Fibroblast of lung (primary cell): ENCODE measurements around the gene KRTAP4-9. TPM values are rescaled to one million over a fixed set of nuclear protein-coding genes. Genes with fewer than 3 reads are reported as not detected.
"Not testable (repeated sequence)": the region's sequence is repeated elsewhere in the genome, so short reads cannot be mapped to it uniquely, and the experiment has no call there.

Source experiments
- DNase-seq, 2 donors: peaks; one replicate each; pipeline versions ENCODE4 v3.0.0 to v3.0.0-alpha.2; 2010; ENCODE audit warnings: low read depth in 2 of 2
- H2AFZ ChIP-seq: 2 replicates; pipeline ENCODE4 v1.5.1; 2012; ENCODE audit warnings: low read length, control low read depth, inconsistent platforms
- H3K27ac ChIP-seq: 2 replicates; pipeline ENCODE4 v1.5.1; 2011; ENCODE audit warnings: low read length, control low read depth; ENCODE audit not compliant: insufficient read depth
- H3K27me3 ChIP-seq: 2 replicates; pipeline ENCODE4 v1.5.1; 2011; ENCODE audit warnings: mild to moderate bottlenecking, low read length; ENCODE audit not compliant: control insufficient read depth, insufficient read depth
- H3K36me3 ChIP-seq: 2 replicates; pipeline ENCODE4 v1.5.1; 2011; ENCODE audit warnings: low read length; ENCODE audit not compliant: control insufficient read depth, insufficient read depth
- H3K4me1 ChIP-seq: 2 replicates; pipeline ENCODE4 v1.5.1; 2011; ENCODE audit warnings: low read length; ENCODE audit not compliant: control insufficient read depth, insufficient read depth; ENCODE audit errors: extremely low read depth
- H3K4me2 ChIP-seq: 2 replicates; pipeline ENCODE4 v1.5.1; 2011; ENCODE audit warnings: low read length, control low read depth; ENCODE audit not compliant: insufficient read depth; ENCODE audit errors: extremely low read depth
- H3K4me3 ChIP-seq, 4 experiments: fragments of 200-600 bp in 1 of 4; sonication (generic) in 1 of 4; replicated peaks in 1 of 4; 2 replicates each; pipeline ENCODE4 v1.5.1; 2011 to 2016; ENCODE audit warnings: low read length in 4 of 4, low read depth in 3 of 4, mild to moderate bottlenecking in 3 of 4, control low read depth in 2 of 4, inconsistent platforms in 1 of 4, mixed read lengths in 1 of 4; ENCODE audit not compliant: insufficient read depth in 1 of 4; ENCODE audit errors: control extremely low read depth in 1 of 4
- H3K79me2 ChIP-seq: 2 replicates; pipeline ENCODE4 v1.5.1; 2012; ENCODE audit warnings: mild to moderate bottlenecking, low read length, inconsistent platforms; ENCODE audit not compliant: control insufficient read depth, insufficient read depth
- H3K9ac ChIP-seq: 2 replicates; pipeline ENCODE4 v1.5.1; 2011; ENCODE audit warnings: mild to moderate bottlenecking, low read length, control low read depth; ENCODE audit not compliant: insufficient read depth
- H3K9me3 ChIP-seq: 2 replicates; pipeline ENCODE4 v1.5.1; 2012; ENCODE audit warnings: low read depth, low read length; ENCODE audit not compliant: control insufficient read depth, insufficient read depth
- H4K20me1 ChIP-seq: 2 replicates; pipeline ENCODE4 v1.5.1; 2011; ENCODE audit warnings: low read length; ENCODE audit not compliant: control insufficient read depth, insufficient read depth; ENCODE audit errors: extremely low read depth
- EZH2 ChIP-seq: IDR thresholded peaks from 2 replicates; pipeline ENCODE4 v1.5.1; 2012; ENCODE audit warnings: low read length, control low read depth, mild to moderate bottlenecking; ENCODE audit errors: missing control alignments
- polyA plus RNA-seq, 2 donors: library from polyadenylated mRNA; depleted of rRNA in 1 of 2; stranded (reverse) in 1 of 2; unstranded in 1 of 2; fragments of >200 nt; gene quantifications; 2 replicates each; pipeline ENCODE4 v1.2.1, GENCODE V29; 2011 to 2012; ENCODE audit warnings: missing spikeins in 1 of 2
- total RNA-seq: library from RNA; depleted of rRNA; stranded (reverse); fragments of >200 nt; gene quantifications from 2 replicates; pipeline ENCODE4 v1.2.1, GENCODE V29; 2014
- TF ChIP-seq, protein P1 (sequence below), 2 donors: IDR thresholded peaks in 1 of 2; conservative IDR thresholded peaks in 1 of 2; 1 replicate in 1 of 2; 2 replicates in 1 of 2; pipeline ENCODE4 v1.5.1; 2011 to 2012; ENCODE audit warnings: low read length in 2 of 2, control low read depth in 1 of 2, inconsistent platforms in 1 of 2, low read depth in 1 of 2, mild to moderate bottlenecking in 1 of 2

KRTAP4-9 gene
- total and polyA plus RNA-seq, 2 donors (not counting 1 experiment from before 2014, with no cell fraction given) = not detected

DNA sequence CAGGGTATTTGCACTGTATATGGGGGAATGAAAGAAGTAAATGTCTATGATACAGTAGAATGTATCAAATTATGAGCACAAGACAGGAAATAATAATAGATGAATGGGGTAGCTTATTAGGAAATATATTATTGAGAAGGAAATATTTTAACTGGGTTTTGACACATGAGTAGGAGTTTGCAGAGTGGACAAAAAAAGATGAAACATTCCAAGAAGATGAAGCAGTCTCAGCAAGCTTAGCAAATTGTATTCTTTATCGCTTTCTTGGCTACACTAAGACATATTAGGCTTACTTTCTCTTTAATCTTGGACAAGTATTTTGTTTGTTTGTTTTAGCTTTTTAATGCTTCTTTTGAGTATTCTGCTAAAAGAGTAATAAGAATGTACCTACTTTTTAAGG, 1.3 kb upstream of the KRTAP4-9 start:
- Histone ChIP-seq H3K4me1 (peaks cover 3% of the 10 kb centered on the region), H3K9me3 (no peaks in the 10 kb centered on the region), H3K9ac (no peak overlapping the region), H4K20me1 (no peaks in the 10 kb centered on the region), H3K27ac (no peak overlapping the region), H3K4me3 (no peak overlapping the region), H2AFZ (no peak overlapping the region), H3K79me2 (no peaks in the 10 kb centered on the region), H3K27me3 (no peaks in the 10 kb centered on the region), H3K36me3 (no peaks in the 10 kb centered on the region), H3K4me2 (no peak overlapping the region)
- TF ChIP-seq, protein P1, sequence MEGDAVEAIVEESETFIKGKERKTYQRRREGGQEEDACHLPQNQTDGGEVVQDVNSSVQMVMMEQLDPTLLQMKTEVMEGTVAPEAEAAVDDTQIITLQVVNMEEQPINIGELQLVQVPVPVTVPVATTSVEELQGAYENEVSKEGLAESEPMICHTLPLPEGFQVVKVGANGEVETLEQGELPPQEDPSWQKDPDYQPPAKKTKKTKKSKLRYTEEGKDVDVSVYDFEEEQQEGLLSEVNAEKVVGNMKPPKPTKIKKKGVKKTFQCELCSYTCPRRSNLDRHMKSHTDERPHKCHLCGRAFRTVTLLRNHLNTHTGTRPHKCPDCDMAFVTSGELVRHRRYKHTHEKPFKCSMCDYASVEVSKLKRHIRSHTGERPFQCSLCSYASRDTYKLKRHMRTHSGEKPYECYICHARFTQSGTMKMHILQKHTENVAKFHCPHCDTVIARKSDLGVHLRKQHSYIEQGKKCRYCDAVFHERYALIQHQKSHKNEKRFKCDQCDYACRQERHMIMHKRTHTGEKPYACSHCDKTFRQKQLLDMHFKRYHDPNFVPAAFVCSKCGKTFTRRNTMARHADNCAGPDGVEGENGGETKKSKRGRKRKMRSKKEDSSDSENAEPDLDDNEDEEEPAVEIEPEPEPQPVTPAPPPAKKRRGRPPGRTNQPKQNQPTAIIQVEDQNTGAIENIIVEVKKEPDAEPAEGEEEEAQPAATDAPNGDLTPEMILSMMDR (conservative IDR thresholded peaks at IDR 0.05 in 1 of 2, IDR thresholded peaks at IDR 0.05 in 1 of 2; ENCODE audit: low read depth in 1 of 2, low read length in 2 of 2) = no peak
- no peak for TF ChIP-seq EZH2
- peak in 1 of 2 donors; percentile 21 for DNase-seq

DNA sequence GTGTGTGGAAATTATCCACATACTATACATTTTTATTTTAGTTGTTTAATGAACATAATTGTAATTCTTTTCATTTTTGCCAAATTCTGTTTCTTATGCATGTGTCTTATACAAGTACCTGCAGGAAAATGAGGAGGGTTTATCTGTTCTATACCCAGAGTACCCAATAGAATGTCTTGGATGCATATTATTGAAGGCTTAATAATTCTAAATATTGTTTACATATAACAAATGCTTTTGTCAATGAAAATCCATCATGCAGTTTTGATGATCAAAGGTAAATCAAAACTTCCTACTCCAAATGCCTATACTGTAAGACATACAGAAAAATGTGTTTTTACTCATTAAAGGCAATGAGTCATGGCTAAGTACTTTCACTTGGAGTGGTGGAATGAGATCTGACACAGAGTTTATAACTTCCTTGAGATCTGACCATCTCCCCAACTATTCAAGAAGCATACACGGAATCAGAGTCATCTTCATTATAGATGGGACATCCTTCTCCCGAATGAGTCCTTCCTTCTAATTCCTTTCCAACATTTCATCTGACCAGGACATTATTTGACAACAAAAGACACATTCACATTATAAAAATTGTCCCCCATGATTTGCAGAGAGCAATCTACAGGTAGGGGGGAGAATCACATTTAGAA, 677 bp upstream of the KRTAP4-9 start:
- H3K36me3 ChIP-seq, H3K4me3 ChIP-seq, H3K9ac ChIP-seq, H3K9me3 ChIP-seq, H4K20me1 ChIP-seq, H3K79me2 ChIP-seq, H3K4me2 ChIP-seq, H3K27me3 ChIP-seq, H3K4me1 ChIP-seq, H2AFZ ChIP-seq, H3K27ac ChIP-seq: not testable (repeated sequence)
- peak in 1 of 2 donors; percentile 63 for DNase-seq

DNA sequence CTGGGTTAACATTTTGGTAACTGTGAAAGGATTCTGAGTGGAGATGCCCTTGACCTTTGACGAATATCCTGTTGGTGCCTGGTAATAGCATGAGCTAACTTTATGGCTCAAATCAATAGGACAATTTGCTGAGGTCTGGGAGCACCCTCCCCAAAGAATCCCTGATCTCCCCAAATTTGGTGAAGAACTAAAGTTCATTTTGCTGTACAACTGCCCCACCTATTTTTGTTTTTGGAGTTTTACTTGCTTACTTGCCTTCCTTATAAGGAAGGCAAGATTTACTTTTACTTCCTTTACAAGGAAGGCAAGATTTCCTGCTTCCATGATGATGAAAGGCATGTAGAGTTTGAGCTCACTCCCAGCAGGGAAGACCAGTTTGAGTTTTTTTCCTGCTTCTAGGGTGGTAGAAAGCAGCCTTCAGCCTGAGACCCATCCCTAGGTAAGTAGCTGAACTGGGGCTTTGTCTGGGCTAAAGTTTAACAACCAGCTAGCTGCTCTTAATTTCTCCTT, 2.8 kb downstream of the KRTAP4-9 start:
- TF ChIP-seq, protein P1 (conservative IDR thresholded peaks at IDR 0.05 in 1 of 2, IDR thresholded peaks at IDR 0.05 in 1 of 2; ENCODE audit: low read depth in 1 of 2, low read length in 2 of 2) = no peak
- TF ChIP-seq EZH2 = no peak
- peak in 1 of 2 donors; percentile 40 for DNase-seq

DNA sequence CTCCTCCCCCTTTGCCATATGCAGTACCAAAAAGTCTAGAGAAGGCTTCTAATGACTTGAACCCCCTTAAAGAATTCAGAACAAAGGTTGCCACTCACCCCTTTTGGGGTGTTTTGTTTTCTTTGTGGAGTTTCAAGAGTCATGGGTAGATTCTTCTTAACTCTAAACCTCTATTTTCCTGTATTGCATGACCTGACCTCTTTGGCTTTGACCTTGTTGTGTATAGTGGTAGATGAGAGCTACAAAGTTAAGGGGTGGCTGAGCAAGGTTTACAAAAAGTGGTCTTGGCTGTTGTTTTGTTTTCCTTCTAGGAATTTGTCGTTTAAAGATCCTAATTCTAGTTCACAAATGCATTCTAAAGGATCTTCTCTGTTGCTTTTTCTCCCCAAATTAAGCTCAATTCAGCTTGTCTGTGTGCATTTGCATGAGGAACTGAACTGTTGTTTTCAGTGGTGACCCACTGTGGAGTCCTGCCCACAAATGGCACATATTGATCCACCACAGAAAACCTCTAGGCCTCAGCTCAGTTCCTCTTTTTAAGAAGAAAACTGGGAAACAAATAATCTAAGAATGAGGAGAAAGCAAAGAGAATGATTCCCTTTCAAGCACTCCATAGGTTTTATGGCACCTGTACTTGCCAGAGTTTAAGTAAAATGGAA, 3.7 kb downstream of the KRTAP4-9 start:
- not testable (repeated sequence) for H3K27ac ChIP-seq, H3K27me3 ChIP-seq, H3K9ac ChIP-seq, H3K9me3 ChIP-seq, DNase-seq, H3K36me3 ChIP-seq, H3K4me2 ChIP-seq, H3K79me2 ChIP-seq, H4K20me1 ChIP-seq, H3K4me1 ChIP-seq, H2AFZ ChIP-seq
- peak overlapping the region in 1 of 4 experiments; percentile 21 for H3K4me3 ChIP-seq

More for the DNA sequence above, 2.8 kb downstream of the KRTAP4-9 start:
- H3K4me2 ChIP-seq = no peak overlapping the region
- H2AFZ ChIP-seq = peak overlapping the region; percentile 46
- H3K36me3 ChIP-seq = no peaks in the 10 kb centered on the region
- no peaks in the 10 kb centered on the region for H3K27me3 ChIP-seq
- H3K79me2 ChIP-seq = no peaks in the 10 kb centered on the region
- no peaks in the 10 kb centered on the region for H4K20me1 ChIP-seq
- H3K4me1 ChIP-seq = peaks cover 3% of the 10 kb centered on the region
- H3K4me3 ChIP-seq = peak overlapping the region in 1 of 4 experiments; percentile 27
- H3K27ac ChIP-seq = no peak overlapping the region
- H3K9me3 ChIP-seq = no peaks in the 10 kb centered on the region
- H3K9ac ChIP-seq = no peak overlapping the region
